Caco-2 (cell line): Measurements from ENCODE around the gene DEFB132. TPM values are rescaled to one million over a fixed set of nuclear protein-coding genes. Genes with fewer than 3 reads are reported as not detected.

Experiments
- BruUV-seq: library from RNA; stranded (reverse); fragments of 400-500 nt; replicated peaks from 2 replicates; lab custom pipeline; 2021; lab: Mats Ljungman, UMichigan
- CTCF ChIA-PET: fragments of 300-600 bp; sonication (Branson Sonifier 250); formaldehyde crosslinking; loops from one replicate; lab custom pipeline; 2022; ENCODE audit warnings: antibody characterized with exemption; lab: Charles Lee
- POLR2A ChIA-PET: fragments of 300-600 bp; sonication (Branson Sonifier 250); formaldehyde crosslinking; loops from one replicate; lab custom pipeline; 2022; ENCODE audit warnings: antibody characterized with exemption; lab: Charles Lee
- DNase-seq, 2 experiments: peaks; one replicate each; pipeline versions ENCODE4 v3.0.0 to v3.0.0-alpha.2; 2020 to 2022
- H3K27me3 ChIP-seq: replicated peaks from 2 replicates; pipeline ENCODE4 v1.6.0; 2011; ENCODE audit warnings: low read length; ENCODE audit not compliant: control insufficient read depth, insufficient read depth
- H3K36me3 ChIP-seq: 2 replicates; pipeline ENCODE4 v1.5.1; 2011; ENCODE audit warnings: low read length; ENCODE audit not compliant: control insufficient read depth, insufficient read depth
- H3K4me1 ChIP-seq: fragments of 250-450 bp; sonication (Bioruptor Pico); 2 replicates; pipeline ENCODE4 v1.5.1; 2020; ENCODE audit warnings: mild to moderate bottlenecking
- H3K4me3 ChIP-seq: 2 replicates; pipeline ENCODE4 v1.5.1; 2011; ENCODE audit warnings: low read depth, mild to moderate bottlenecking, control low read depth, low read length
- H3K9me3 ChIP-seq: fragments of 250-450 bp; sonication (Bioruptor Pico); 2 replicates; pipeline ENCODE4 v1.5.1; 2020; ENCODE audit warnings: mild to moderate bottlenecking, moderate library complexity
- H3K27ac Mint-ChIP-seq: one replicate; pipeline ENCODE4 v1.8.0; 2022; ENCODE audit warnings: mixed read lengths; ENCODE audit not compliant: unreplicated experiment
- H3K27me3 Mint-ChIP-seq: one replicate; pipeline ENCODE4 v1.8.0; 2022; ENCODE audit warnings: mixed read lengths; ENCODE audit not compliant: insufficient read depth, unreplicated experiment
- H3K36me3 Mint-ChIP-seq: one replicate; pipeline ENCODE4 v1.8.0; 2022; ENCODE audit warnings: mild to moderate bottlenecking, mixed read lengths; ENCODE audit not compliant: insufficient read depth, unreplicated experiment
- H3K4me1 Mint-ChIP-seq: one replicate; pipeline ENCODE4 v1.8.0; 2022; ENCODE audit warnings: low read depth, mixed read lengths; ENCODE audit not compliant: unreplicated experiment
- H3K4me3 Mint-ChIP-seq: one replicate; pipeline ENCODE4 v1.8.0; 2022; ENCODE audit warnings: mild to moderate bottlenecking, moderate library complexity, mixed read lengths; ENCODE audit not compliant: unreplicated experiment
- H3K9me3 Mint-ChIP-seq: one replicate; pipeline ENCODE4 v1.8.0; 2022; ENCODE audit warnings: mixed read lengths; ENCODE audit not compliant: unreplicated experiment
- CTCF ChIP-seq, 2 experiments: fragments of 200-600 bp in 1 of 2; IDR thresholded peaks; 1 replicate in 1 of 2; 2 replicates in 1 of 2; pipeline versions ENCODE4 v1.5.1 to v1.8.0; 2011 to 2022; ENCODE audit warnings: antibody characterized with exemption in 1 of 2, control low read depth in 1 of 2, inconsistent platforms in 1 of 2, low read depth in 1 of 2, low read length in 1 of 2, mild to moderate bottlenecking in 1 of 2, moderate library complexity in 1 of 2; ENCODE audit not compliant: insufficient read depth in 1 of 2, severe bottlenecking in 1 of 2, unreplicated experiment in 1 of 2
- intact Hi-C: fragments of 100-400 bp; cut with micrococcal nuclease; formaldehyde crosslinking; loops from one replicate; pipeline ENCODE4 v1.10.0; 2022; ENCODE audit not compliant: unreplicated experiment
- total RNA-seq: library from RNA; stranded (reverse); gene quantifications from 2 replicates; pipeline ENCODE4 v1.2.3, GENCODE V29; 2022

Gene DEFB132
- total RNA-seq, 1 experiment from 2014 or later = not detected

DNA sequence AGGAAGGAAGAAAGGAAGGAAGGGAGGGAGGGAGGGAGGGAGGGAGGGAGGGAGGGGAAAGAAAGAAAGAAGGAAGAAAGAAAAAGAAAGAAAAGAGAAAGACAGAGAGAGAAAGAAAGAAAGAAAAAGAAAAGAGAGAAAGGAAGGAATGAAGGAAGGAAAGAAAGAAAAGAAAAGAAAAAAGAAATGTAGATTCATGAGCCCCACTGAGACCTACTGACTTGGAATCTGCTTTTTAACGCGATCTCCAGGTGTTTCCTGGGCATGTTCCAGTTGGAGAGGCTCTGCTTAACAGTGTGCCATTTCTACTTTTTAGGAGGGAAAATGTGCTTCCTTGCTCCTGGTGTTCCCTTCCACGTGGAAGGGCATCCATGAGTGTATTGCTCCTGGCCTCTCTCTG is 16.4 kb downstream of the DEFB132 start:
- no peaks in the 10 kb centered on the region for H3K9me3 Mint-ChIP-seq
- Histone ChIP-seq H3K4me1 (no peaks in the 10 kb centered on the region), H3K9me3 (no peaks in the 10 kb centered on the region), H3K27me3 (no peaks in the 10 kb centered on the region), H3K4me3 (no peak overlapping the region), H3K36me3 (peaks cover 2% of the 10 kb centered on the region)
- no TSS peak for BruUV-seq
- peaks cover 15% of the 10 kb centered on the region for H3K36me3 Mint-ChIP-seq
- POLR2A ChIA-PET = no interaction called here
- no peak for TF ChIP-seq CTCF (IDR thresholded peaks at IDR 0.05; ENCODE audit: insufficient read depth in 1 of 2, low read depth in 1 of 2, low read length in 1 of 2, severe bottlenecking in 1 of 2, unreplicated experiment in 1 of 2)
- no peak overlapping the region for H3K27ac Mint-ChIP-seq
- intact Hi-C loops = no loop called here
- no peaks in the 10 kb centered on the region for H3K4me1 Mint-ChIP-seq
- H3K4me3 Mint-ChIP-seq = no peak overlapping the region
- H3K27me3 Mint-ChIP-seq = no peaks in the 10 kb centered on the region
- DNase-seq = peak in 1 of 2 experiments; percentile 3
- CTCF ChIA-PET = no interaction called here

- no peak overlapping the region for H3K4me3 ChIP-seq
- CTCF ChIA-PET = no interaction called here
- no peaks in the 10 kb centered on the region for H3K27me3 ChIP-seq
- Mint-ChIP-seq H3K4me1 (no peaks in the 10 kb centered on the region), H3K9me3 (no peaks in the 10 kb centered on the region), H3K27me3 (no peaks in the 10 kb centered on the region), H3K36me3 (peaks cover 15% of the 10 kb centered on the region), H3K27ac (no peak overlapping the region), H3K4me3 (no peak overlapping the region)
- no TSS peak for BruUV-seq
- peak in 1 of 2 experiments; percentile 3 for DNase-seq
- peaks cover 4% of the 10 kb centered on the region for H3K36me3 ChIP-seq
- TF ChIP-seq CTCF (IDR thresholded peaks at IDR 0.05; ENCODE audit: insufficient read depth in 1 of 2, low read depth in 1 of 2, low read length in 1 of 2, severe bottlenecking in 1 of 2, unreplicated experiment in 1 of 2) = no peak
- no peaks in the 10 kb centered on the region for H3K9me3 ChIP-seq
- no peaks in the 10 kb centered on the region for H3K4me1 ChIP-seq
- intact Hi-C loops = no loop called here
- POLR2A ChIA-PET = interaction anchor here (0.5 kb wide), 1 partner anchor 50 kb away, joined by 9 read pairs; no protein-coding TSS in a partner anchor
Observed at GRCh38 chr20:275791-276190, 18.3 kb downstream of the DEFB132 start.

DNA sequence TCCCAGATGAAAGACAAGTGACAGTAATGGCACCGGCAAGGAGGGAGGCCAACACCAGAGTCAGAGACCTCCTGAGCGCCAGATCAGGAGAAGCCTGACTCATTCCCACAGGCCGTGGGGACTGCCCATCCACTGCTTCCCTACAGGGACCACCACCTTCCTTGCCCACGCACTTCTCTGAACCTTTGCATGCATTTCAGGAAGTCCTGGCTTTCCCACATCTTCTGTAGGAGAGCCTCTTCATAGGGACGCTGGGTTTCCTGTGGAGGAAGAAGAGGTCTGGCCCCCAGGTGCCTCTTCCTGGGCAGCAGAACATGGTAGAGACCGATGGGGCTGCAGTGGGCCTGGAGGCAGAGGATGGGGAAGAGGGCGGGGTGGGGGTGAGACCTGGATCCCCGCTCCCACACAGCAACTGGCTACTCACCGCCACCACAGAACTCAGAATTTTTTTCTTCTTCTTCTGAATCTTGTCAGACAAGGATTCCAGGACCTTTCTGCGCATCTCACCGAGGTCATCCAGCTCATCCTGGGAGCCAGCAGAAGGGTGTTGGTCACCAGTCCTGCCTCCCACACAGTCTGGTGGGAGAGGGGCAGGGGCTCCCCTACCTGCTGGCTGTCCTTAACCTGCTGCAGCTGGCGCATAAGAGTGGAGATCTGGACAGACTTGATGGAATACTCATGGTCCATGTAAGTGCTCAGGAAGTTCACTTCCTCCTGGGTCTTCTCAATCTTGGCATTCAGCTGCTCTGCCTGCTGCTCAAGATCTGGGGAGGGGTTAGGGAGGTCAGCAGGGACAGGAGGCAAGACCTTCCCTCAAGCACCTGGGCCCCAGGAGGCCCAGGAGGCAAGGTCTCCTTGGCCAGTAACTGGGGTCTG is 19.3 kb downstream of the DEFB132 start:
- H3K4me3 Mint-ChIP-seq = no peak overlapping the region
- H3K27ac Mint-ChIP-seq = no peak overlapping the region
- Histone ChIP-seq H3K27me3 (no peaks in the 10 kb centered on the region), H3K4me3 (no peak overlapping the region), H3K9me3 (no peaks in the 10 kb centered on the region), H3K4me1 (no peaks in the 10 kb centered on the region), H3K36me3 (peaks cover 4% of the 10 kb centered on the region)
- ChIA-PET POLR2A (no interaction called here), CTCF (no interaction called here)
- no peaks in the 10 kb centered on the region for H3K9me3 Mint-ChIP-seq
- no peak for TF ChIP-seq CTCF (IDR thresholded peaks at IDR 0.05; ENCODE audit: insufficient read depth in 1 of 2, low read depth in 1 of 2, low read length in 1 of 2, severe bottlenecking in 1 of 2, unreplicated experiment in 1 of 2)
- peak in 1 of 2 experiments; percentile 10 for DNase-seq
- no TSS peak for BruUV-seq
- no peaks in the 10 kb centered on the region for H3K27me3 Mint-ChIP-seq
- intact Hi-C loops = no loop called here
- peaks cover 15% of the 10 kb centered on the region for H3K36me3 Mint-ChIP-seq
- H3K4me1 Mint-ChIP-seq = no peaks in the 10 kb centered on the region
